HG03196 (cell line): ENCODE measurements around the gene BET1L.
"Not testable (repeated sequence)": the region's sequence is repeated elsewhere in the genome, so short reads cannot be mapped to it uniquely, and the experiment has no call there.

Source experiments
- ATAC-seq: cut with Tn5 transposase; IDR thresholded peaks from one replicate; pipeline ENCODE4 v1.9.1; 2021; ENCODE audit not compliant: unreplicated experiment

The BET1L gene

GRCh38 chr11:207208-207862 lies at the start of gene BET1L, which contains the start of gene RIC8A:
BET1L (minus strand) TSS chr11:207399; CDS start chr11:207321, 78 bp downstream.
RIC8A (plus strand) TSS chr11:207708; CDS start chr11:208855, 1,147 bp downstream.
- peak; percentile 72 for ATAC-seq

DNA sequence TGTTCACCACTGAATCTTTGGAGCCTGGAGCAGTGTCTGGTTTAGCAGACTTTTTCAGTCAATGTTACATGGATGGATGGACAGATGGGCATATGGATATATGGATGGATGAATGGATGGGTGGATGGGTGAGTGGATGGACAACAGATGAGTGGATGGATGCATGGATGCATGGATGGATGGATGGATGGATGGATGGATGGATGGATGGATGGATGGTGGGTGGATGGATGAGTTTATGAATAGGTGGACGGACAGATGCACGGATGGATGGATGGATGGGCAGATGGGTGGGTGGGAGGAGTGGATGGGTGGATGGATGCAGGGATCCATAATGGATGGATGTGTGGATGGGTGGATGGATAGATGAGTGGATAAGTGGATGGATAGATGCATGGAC lies 48.6 kb upstream of the BET1L start:
- ATAC-seq: no peak

DNA sequence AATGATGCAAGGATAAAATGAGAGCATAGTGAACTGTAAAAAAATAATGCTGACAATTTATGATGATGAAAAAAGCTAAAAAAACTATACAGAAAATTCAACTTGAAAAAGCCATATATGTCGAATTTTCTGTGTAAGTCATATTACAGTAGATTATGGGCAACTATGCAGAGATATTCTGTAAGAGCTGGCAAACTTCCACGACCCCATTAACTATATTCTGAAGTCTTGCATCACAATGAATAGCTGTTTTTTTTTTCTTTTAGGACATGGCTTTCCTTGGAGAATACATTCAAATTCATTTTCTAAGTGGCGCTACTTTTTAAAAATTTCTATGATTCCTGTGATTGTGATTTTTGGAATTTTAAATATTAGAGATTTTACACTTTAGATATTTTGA lies 48.0 kb upstream of the BET1L start:
- no peak for ATAC-seq

DNA sequence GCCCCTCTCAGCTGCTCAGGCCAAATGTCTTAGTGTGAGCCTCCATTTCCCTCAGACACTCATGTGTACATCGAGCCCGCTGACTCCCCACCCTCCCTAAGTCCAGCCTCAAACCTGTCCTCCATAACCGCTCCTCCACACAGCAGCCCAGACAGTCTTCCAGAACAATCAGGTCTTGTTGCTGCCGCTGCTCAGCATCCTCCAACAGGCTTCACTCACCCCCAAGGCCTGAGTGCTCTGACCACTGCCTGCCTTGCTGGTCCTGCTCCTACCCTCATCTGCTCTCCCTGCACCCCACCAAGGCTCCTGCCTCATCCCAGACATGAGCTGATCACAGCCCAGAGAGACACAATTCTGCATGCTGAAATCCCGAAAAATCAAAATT lies 46.7 kb upstream of the BET1L start:
- no peak for ATAC-seq

DNA sequence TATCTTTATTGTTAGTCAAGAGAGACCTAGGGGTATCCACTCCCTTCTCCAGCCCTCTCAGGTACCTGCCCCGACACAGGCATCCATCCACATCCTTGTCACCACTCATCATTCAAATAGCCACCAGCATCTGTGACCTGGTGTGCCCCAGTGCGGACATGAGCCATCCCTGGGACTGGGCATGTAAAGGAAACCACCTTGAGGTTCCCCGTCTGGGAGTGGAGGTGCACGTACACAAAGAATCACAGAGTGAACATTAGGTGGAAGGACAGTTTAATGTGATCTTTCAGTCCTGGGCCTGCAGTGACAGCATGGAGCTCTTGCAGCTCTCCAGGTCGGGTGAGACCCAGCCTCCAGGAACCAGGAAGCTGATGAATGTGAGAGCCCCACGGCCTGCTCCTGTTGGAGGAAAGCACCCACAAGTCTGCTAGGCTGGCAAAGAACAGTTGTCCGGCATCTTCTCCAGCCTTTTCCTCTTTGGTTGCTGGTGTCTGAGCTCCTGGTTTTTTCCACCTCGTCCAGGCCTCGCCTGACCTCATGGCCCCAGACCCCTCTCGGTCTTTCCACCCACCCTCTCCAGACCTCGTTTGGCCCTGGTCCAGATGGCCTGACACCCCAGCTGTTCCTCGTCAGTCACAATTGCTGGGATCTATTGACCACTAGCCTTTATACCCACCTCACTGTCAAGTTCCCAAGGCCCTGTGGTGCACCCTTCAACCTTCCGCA lies 46.1 kb upstream of the BET1L start:
- ATAC-seq: no peak

- no peak for ATAC-seq
Observed at GRCh38 chr11:252666-253065, 45.5 kb upstream of the BET1L start.

- no peak for ATAC-seq
Observed at GRCh38 chr11:251550-251949, 44.4 kb upstream of the BET1L start.

DNA sequence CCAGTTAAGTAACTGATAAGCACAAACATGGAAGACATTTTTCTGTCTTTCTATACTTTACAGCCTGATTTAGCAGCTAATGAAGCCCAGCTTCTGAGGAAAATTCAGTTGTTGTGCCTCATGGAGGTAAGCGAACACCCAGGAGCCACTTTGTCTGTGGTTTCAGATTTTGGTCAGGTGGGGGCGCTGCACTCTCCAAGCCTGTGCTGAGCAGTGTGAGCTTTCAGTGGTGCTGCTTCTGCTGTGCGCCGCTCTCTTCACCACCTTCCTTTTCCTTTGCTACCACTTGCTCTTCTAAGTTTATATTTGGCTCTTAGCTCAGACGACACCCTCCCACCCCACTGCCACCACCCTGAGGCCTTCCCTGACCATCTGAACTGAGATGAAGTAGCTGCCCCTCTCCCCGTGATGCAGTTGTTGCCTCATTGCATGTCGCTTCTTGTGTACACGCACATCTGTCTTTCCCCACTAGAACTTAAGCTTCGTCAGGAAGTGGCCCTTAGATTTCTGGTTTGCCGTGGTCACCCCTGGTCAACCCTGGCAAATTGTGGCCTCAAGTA lies 43.6 kb upstream of the BET1L start:
- no peak for ATAC-seq

DNA sequence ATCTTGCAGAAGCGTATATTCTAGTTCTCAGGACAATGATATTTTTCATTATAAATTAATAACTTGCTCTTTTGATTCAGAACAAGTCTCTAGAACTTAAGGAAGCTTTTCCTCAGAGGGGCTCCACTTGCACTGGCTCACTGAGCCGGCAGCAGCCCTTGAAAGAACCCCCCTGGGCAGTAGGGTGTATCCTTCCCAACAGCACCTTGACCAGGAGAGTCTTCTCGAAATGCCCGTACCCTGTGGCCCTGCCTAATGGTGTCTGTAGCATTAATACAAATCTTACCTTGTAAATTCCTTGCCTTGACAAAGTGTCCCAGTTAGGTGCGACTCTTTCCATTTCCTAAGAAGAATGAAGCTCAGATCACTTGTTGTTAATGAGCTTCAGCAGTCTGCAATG lies 43.1 kb upstream of the BET1L start:
- ATAC-seq: no peak

DNA sequence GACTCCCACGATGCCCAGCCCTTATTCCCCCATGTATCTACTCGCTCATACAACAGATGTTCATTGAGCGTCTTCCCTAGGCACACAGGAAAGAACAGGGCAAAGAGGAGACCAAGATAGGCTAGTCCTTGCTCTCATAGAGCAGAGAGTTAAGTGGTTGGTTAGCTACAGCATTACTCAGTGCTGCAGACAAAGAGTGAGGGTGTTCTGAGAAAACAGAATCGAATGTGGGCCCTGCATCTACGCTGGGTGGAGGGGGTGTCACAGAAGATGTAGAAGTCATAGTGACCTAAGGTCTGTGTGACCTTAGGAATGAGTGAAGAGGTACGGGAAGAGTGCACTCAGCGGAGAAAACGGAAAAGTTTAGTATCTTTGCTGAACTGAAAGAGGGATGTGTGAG lies 41.9 kb upstream of the BET1L start:
- no peak for ATAC-seq

DNA sequence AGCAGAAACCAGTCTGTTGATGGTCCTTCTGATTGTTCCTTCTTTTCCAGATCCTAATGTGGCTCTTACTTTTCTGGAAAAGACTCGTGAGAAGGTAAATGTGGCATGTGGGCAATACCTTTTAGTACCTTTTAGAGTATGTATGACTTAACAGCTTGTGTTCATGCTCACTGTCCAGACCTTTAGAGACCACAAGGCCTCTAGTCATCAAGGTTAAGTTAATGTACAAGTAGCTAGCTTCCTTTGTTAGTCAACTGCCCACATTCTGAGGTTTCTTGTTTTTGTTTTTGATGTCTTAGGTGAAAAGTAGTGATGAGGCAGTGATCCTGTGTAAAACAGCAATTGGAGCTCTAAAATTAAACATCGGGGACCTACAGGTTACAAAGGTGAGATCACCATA lies 37.2 kb upstream of the BET1L start:
- ATAC-seq: no peak

DNA sequence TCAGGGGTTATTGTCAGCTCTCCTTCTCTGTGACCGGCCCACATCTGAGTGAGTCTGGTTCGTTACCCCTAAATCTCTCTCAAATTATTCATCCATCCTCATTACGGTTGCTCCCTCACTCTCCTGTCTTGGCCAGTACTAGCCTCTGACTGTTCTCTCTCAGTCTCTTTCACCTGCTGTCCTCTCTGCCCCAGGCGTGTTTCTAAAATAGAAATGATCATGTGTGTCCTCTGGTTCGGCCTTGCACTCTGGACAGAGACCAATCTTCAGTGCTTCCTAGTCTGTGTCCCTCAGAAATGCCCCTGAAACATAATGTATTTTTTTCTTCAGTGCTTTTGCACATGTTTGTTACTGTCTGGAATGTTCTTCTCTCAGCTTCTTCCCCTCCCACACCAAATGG lies 34.4 kb upstream of the BET1L start:
- no peak for ATAC-seq

- no peak for ATAC-seq
Observed at GRCh38 chr11:240315-240714, 33.1 kb upstream of the BET1L start.

- not testable (repeated sequence) for ATAC-seq
Observed at GRCh38 chr11:238346-238745, 31.1 kb upstream of the BET1L start.

DNA sequence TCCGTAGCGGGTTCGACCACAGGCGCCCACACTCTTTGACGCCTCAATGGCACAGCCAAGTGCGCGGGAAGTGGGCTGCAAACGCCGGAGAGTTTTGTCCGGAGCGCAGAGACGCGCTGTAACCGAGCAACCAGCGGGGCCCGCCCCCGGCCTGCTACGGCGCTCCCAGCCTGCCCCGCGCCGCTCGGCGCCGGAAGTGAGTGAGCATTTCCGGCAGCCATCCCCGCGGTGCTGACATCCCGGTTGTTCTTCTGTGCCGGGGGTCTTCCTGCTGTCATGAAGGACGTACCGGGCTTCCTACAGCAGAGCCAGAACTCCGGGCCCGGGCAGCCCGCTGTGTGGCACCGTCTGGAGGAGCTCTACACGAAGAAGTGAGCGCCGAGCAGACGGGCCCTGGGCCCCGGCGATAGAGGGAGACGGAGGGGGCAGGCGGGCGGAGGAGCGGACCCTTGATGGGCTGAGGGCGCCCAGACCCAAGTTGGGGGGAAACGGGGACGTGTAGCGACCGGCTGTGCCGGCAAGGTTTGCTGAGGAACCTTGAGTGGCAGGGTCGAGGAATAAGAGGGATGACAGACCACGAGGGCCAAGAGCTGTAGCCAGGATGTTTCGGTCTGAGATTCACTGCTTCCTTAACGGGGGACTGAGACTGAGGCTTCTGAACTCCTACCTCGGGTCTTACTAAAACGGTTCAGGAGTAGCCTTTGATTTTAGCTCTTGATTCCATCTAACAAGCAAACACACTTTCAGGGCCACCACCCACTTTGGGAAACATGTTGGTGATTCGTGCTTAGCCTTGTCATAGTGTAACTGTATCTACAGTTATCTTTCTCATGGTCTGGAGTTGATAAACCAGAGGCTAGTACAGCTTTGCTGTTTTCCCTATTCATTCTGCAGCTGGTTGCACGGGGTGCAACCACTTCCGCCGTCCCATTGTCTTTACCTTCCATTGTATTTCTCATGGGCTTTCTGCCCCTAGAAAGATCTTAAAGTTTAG lies 29.9 kb upstream of the BET1L start, which contains the start of gene PSMD13:
TSS of gene PSMD13 (plus strand) at position 203 of the 994 bp plus-strand sequence. CDS start at position 277, 74 bp downstream.
- peak; percentile 84 for ATAC-seq

DNA sequence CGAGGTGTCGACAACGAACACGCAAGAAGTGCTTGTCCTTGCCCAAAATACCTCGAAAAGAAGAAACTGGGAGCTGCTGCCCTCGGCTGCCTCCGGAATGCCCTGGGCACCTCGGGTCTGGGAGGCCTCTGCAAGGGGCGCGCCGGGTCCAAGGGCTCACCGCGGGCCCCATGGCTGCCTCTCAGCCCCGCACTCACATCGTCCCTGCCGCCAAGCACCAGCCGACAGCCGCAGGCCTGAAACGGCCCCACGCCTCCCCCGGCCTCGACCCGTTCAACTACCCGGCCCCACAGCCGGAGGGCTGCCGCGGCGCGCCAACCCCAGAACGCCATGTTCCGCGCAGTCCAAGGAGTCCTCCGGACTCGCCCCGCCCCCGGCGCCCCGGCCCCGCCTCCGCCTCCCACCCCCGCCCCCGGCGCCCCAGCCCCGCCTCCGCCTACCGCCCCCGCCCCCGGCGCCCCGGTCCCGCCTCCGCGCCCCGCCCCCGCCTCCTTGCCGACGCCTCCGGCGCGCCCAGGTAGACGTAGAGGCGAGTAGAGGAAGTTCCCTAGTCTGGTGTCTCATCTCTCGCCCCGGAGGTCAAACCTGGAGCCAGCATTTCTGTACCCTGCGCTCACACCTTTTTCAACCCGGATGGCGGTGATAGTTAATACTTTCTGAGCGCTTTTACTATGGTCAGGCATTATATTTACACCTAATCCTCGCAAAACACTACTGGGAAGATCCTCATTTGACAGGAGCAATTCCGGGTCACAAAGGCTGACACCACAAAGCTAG lies 29.0 kb upstream of the BET1L start, which contains the start of gene SIRT3:
TSS of gene SIRT3 (minus strand) at position 346 of the 777 bp plus-strand sequence. CDS start at position 332, 14 bp downstream.
- ATAC-seq: peak; percentile 71

DNA sequence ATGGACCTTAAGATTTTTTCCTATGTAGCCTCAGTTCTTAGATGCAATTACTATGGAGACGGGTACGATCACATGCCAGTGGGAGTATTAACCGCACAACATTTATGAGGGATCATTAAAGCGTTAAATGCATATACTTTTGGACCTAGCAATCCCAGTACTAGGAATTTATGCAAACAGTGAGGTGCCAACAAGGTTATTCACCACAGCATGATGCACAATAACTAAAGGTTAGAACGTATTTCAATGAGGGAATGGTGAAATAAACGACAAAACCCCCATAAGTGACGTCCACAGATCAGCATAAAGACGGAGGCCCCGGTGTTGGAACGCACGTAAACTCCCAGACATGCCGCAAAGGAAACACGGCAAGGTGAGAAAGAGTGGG lies 28.4 kb upstream of the BET1L start:
- no peak for ATAC-seq

GRCh38 chr11:235180-235579 lies 28.0 kb upstream of the BET1L start:
- no peak for ATAC-seq

DNA sequence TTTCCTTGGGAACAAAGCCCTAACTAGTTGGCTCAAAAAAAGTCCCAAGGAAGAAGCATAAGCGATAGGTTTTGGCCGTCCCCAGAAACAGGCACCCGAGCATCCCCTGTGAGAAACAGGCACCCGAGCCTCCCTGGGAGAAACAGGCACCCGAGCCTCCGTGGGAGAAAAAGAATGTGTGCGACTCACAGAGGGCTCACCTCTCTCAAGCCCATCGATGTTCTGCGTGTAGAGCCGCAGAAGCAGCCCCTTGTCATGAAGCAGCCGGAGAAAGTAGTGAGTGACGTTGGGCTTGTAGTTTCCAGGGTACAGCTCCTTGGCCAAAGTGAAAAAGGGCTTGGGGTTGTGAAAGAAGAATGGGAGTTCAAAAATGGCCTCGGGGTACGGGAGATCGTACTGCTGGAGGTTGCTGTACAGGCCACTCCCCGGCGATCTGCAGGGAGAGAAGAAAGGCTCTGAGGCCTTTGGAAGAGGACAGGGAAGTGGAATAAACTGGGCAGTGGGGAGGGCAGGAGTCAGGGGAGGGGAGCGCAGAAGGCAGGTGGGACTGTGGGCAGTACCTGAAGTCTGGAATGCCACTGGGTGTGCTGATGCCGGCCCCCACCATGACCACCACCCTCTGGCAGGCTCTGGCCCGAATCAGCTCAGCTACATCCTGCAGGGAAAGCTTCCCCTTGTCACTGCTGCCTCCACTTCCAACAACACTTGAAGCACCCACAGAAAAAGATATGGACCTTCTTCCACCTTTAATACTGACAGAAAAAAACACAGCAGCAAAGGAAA lies 25.8 kb upstream of the BET1L start:
- ATAC-seq: no peak
